VCaP (cell line): ENCODE measurements around the gene XRCC3.

Experiments
- H3K27ac ChIP-seq: fragments of 450-650 bp; 2 replicates; pipeline ENCODE4 v1.5.1; 2017
- CTCF ChIP-seq: fragments of 450-650 bp; conservative IDR thresholded peaks from 2 replicates; pipeline ENCODE4 v1.5.1; 2017; ENCODE audit warnings: mild to moderate bottlenecking, moderate library complexity

The XRCC3 gene

GRCh38 chr14:103715052-103716000 is at the start of gene XRCC3, which contains the start of gene ZFYVE21:
Gene XRCC3 (minus strand): TSS chr14:103715451. CDS start chr14:103711087, 4,364 bp downstream.
Gene ZFYVE21 (plus strand): TSS chr14:103715810. CDS start chr14:103715842, 32 bp downstream.
- TF ChIP-seq CTCF, result no peak
- peak within 1 kb of the TSS; percentile 87 for H3K27ac ChIP-seq

GRCh38 chr14:103763730-103764488 is 48.7 kb upstream of the XRCC3 start:
- TF ChIP-seq CTCF, result no peak

GRCh38 chr14:103762541-103762940 is 47.3 kb upstream of the XRCC3 start:
- no peak for TF ChIP-seq CTCF
- H3K27ac ChIP-seq, result no peak overlapping the region

More at GRCh38 chr14:103763730-103764488, 48.7 kb upstream of the XRCC3 start:
- H3K27ac ChIP-seq, result no peak overlapping the region

- no peak for TF ChIP-seq CTCF
- no peak overlapping the region for H3K27ac ChIP-seq
Measured at GRCh38 chr14:103762036-103762435, 46.8 kb upstream of the XRCC3 start.

- no peak for TF ChIP-seq CTCF
- no peak overlapping the region for H3K27ac ChIP-seq
Measured at GRCh38 chr14:103758059-103758776, 43.0 kb upstream of the XRCC3 start.

- H3K27ac ChIP-seq, result no peak overlapping the region
- no peak for TF ChIP-seq CTCF
Measured at GRCh38 chr14:103755060-103755459, 39.8 kb upstream of the XRCC3 start.
